MCF 10A (cell line): Measurements from ENCODE around the gene OBSCN. TPM values are rescaled to one million over a fixed set of nuclear protein-coding genes. Genes with fewer than 3 reads are reported as not detected.

Source experiments
- BruUV-seq: library from RNA; stranded (reverse); fragments of 400-500 nt; replicated peaks from 2 replicates; lab custom pipeline; 2021; lab: Mats Ljungman, UMichigan
- CTCF ChIA-PET: fragments of 300-600 bp; sonication (Branson Sonifier 250); formaldehyde crosslinking; extraction: SDS; loops from one replicate; lab custom pipeline; 2021; ENCODE audit warnings: antibody characterized with exemption, inconsistent platforms; lab: Yijun Ruan, JAX
- POLR2A ChIA-PET: fragments of 300-600, 350-650 bp; sonication (Branson Sonifier 250); formaldehyde crosslinking; extraction: SDS; loops from one replicate; lab custom pipeline; 2020; ENCODE audit warnings: antibody characterized with exemption, inconsistent platforms; lab: Yijun Ruan, JAX
- DNase-seq: peaks from one replicate; pipeline ENCODE4 v3.0.0-alpha.2; 2018; ENCODE audit not compliant: unreplicated experiment
- H3K27ac Mint-ChIP-seq: one replicate; pipeline ENCODE4 v1.8.0; 2022; ENCODE audit warnings: mild to moderate bottlenecking, low read depth, mixed read lengths; ENCODE audit not compliant: unreplicated experiment
- H3K27me3 Mint-ChIP-seq: one replicate; pipeline ENCODE4 v1.8.0; 2022; ENCODE audit warnings: mixed read lengths; ENCODE audit not compliant: insufficient read depth, unreplicated experiment
- H3K36me3 Mint-ChIP-seq: one replicate; pipeline ENCODE4 v1.8.0; 2022; ENCODE audit warnings: mild to moderate bottlenecking, moderate library complexity, mixed read lengths; ENCODE audit not compliant: insufficient read depth, unreplicated experiment
- H3K4me1 Mint-ChIP-seq: one replicate; pipeline ENCODE4 v1.8.0; 2022; ENCODE audit warnings: mixed read lengths; ENCODE audit not compliant: insufficient read depth, unreplicated experiment
- H3K4me3 Mint-ChIP-seq: one replicate; pipeline ENCODE4 v1.8.0; 2022; ENCODE audit warnings: mild to moderate bottlenecking, moderate library complexity, mixed read lengths; ENCODE audit not compliant: unreplicated experiment
- H3K9me3 Mint-ChIP-seq: one replicate; pipeline ENCODE4 v1.8.0; 2022; ENCODE audit warnings: mixed read lengths; ENCODE audit not compliant: unreplicated experiment
- CTCF ChIP-seq: fragments of 200-600 bp; IDR thresholded peaks from one replicate; pipeline ENCODE4 v1.8.0; 2022; ENCODE audit warnings: antibody characterized with exemption, mild to moderate bottlenecking; ENCODE audit not compliant: unreplicated experiment
- intact Hi-C: fragments of 100-400 bp; cut with micrococcal nuclease; formaldehyde crosslinking; loops from 2 replicates; pipeline ENCODE4 v1.14.1; 2022
- total RNA-seq: library from RNA; stranded (reverse); gene quantifications from 2 replicates; pipeline ENCODE4 v1.2.3, GENCODE V29; 2022

The OBSCN gene
- total RNA-seq, 1 experiment from 2014 or later = 22.6 TPM

GRCh38 chr1:228160201-228160761, 47.6 kb upstream of the OBSCN start:
- intact Hi-C loops = no loop called here
- ChIA-PET POLR2A (interaction anchor here (0.7 to 10.8 kb wide), 3 partner anchors 12 to 25 kb away, joined by 3 to 318 read pairs (median 4); partner anchors contain the start of gene GUK1), CTCF (interaction anchor here (0.6 to 2.2 kb wide), 3 partner anchors 20 to 38 kb away, joined by 3 to 7 read pairs (median 3); no protein-coding TSS in a partner anchor)
- no peak for DNase-seq
- H3K9me3 Mint-ChIP-seq = no peaks in the 10 kb centered on the region
- BruUV-seq = no TSS peak
- no peak for TF ChIP-seq CTCF
- peaks cover 44% of the 10 kb centered on the region for H3K4me1 Mint-ChIP-seq
- H3K27me3 Mint-ChIP-seq = no peaks in the 10 kb centered on the region
- peaks cover 7% of the 10 kb centered on the region for H3K36me3 Mint-ChIP-seq
- no peak overlapping the region for H3K4me3 Mint-ChIP-seq
- H3K27ac Mint-ChIP-seq = no peak overlapping the region

- DNase-seq = no peak
- no TSS peak for BruUV-seq
- Mint-ChIP-seq H3K27me3 (no peaks in the 10 kb centered on the region), H3K27ac (peak overlapping the region; percentile 86), H3K4me1 (peaks cover 41% of the 10 kb centered on the region), H3K4me3 (peak overlapping the region; percentile 70), H3K36me3 (peaks cover 13% of the 10 kb centered on the region), H3K9me3 (no peaks in the 10 kb centered on the region)
- no peak for TF ChIP-seq CTCF
- ChIA-PET CTCF (interaction anchor here (0.6 to 7.1 kb wide), 4 partner anchors 19 to 237 kb away, joined by 3 to 72 read pairs (median 5); partner anchors contain the start of gene GUK1), POLR2A (interaction anchor here (0.6 to 10.8 kb wide), 6 partner anchors 10 to 598 kb away, joined by 3 to 318 read pairs (median 12); partner anchors contain the start of genes GJC2, GUK1, MRPL55 and ZNF678)
- intact Hi-C loops = no loop called here
These were observed 46.5 kb upstream of the OBSCN start for GRCh38 chr1:228161362-228161761.

- CTCF ChIA-PET = interaction anchor here (0.6 to 7.1 kb wide), 6 partner anchors 9 to 237 kb away, joined by 3 to 72 read pairs (median 6); partner anchors contain the start of genes GJC2 and GUK1
- no TSS peak for BruUV-seq
- H3K4me1 Mint-ChIP-seq = peaks cover 44% of the 10 kb centered on the region
- intact Hi-C loops = no loop called here
- POLR2A ChIA-PET = interaction anchor here (1.0 to 10.8 kb wide), 6 partner anchors 10 to 296 kb away, joined by 3 to 318 read pairs (median 44); partner anchors contain the start of genes GJC2, GUK1 and MRPL55
- H3K27me3 Mint-ChIP-seq = no peaks in the 10 kb centered on the region
- H3K4me3 Mint-ChIP-seq = peak overlapping the region; percentile 70
- peak overlapping the region; percentile 86 for H3K27ac Mint-ChIP-seq
- H3K9me3 Mint-ChIP-seq = no peaks in the 10 kb centered on the region
- H3K36me3 Mint-ChIP-seq = peaks cover 13% of the 10 kb centered on the region
- DNase-seq = no peak
- no peak for TF ChIP-seq CTCF
These were observed 46.0 kb upstream of the OBSCN start for GRCh38 chr1:228161866-228162265.
